Measurements from ENCODE around the gene CELF5.

Gene CELF5

GRCh38 chr19:3277649-3278048 lies 53.2 kb downstream of the CELF5 start:
- no peak overlapping the region for H3K4me3 ChIP-seq (ENCODE audit: low read depth, low read length)
- TF ChIP-seq CTCF (IDR thresholded peaks at IDR 0.05; ENCODE audit: low read depth, low read length): no peak
- in situ Hi-C loops (cut with HindIII; ENCODE audit: low sequenced_read_pairs): no loop called here
- DNase-seq (ENCODE audit: low read depth, low spot score): no peak

GRCh38 chr19:3278294-3278693 lies 53.8 kb downstream of the CELF5 start:
- no peak for DNase-seq (ENCODE audit: low read depth, low spot score)
- in situ Hi-C loops (cut with HindIII; ENCODE audit: low sequenced_read_pairs): no loop called here
- no peak overlapping the region for H3K4me3 ChIP-seq (ENCODE audit: low read depth, low read length)
- no peak for TF ChIP-seq CTCF (IDR thresholded peaks at IDR 0.05; ENCODE audit: low read depth, low read length)

GRCh38 chr19:3278749-3279148 lies 54.3 kb downstream of the CELF5 start:
- in situ Hi-C loops (cut with HindIII; ENCODE audit: low sequenced_read_pairs): no loop called here
- no peak for DNase-seq (ENCODE audit: low read depth, low spot score)
- H3K4me3 ChIP-seq (ENCODE audit: low read depth, low read length): no peak overlapping the region
- no peak for TF ChIP-seq CTCF (IDR thresholded peaks at IDR 0.05; ENCODE audit: low read depth, low read length)

GRCh38 chr19:3279306-3279705 lies 54.8 kb downstream of the CELF5 start:
- no peak for TF ChIP-seq CTCF (IDR thresholded peaks at IDR 0.05; ENCODE audit: low read depth, low read length)
- no peak for DNase-seq (ENCODE audit: low read depth, low spot score)
- in situ Hi-C loops (cut with HindIII; ENCODE audit: low sequenced_read_pairs): no loop called here
- no peak overlapping the region for H3K4me3 ChIP-seq (ENCODE audit: low read depth, low read length)

- no peak overlapping the region for H3K4me3 ChIP-seq (ENCODE audit: low read depth, low read length)
- TF ChIP-seq CTCF (IDR thresholded peaks at IDR 0.05; ENCODE audit: low read depth, low read length): no peak
- in situ Hi-C loops (cut with HindIII; ENCODE audit: low sequenced_read_pairs): no loop called here
- DNase-seq (ENCODE audit: low read depth, low spot score): no peak
These were observed 56.6 kb downstream of the CELF5 start for GRCh38 chr19:3281026-3281425.

GRCh38 chr19:3282155-3282554 lies 57.7 kb downstream of the CELF5 start:
- no peak for TF ChIP-seq CTCF (IDR thresholded peaks at IDR 0.05; ENCODE audit: low read depth, low read length)
- no peak for DNase-seq (ENCODE audit: low read depth, low spot score)
- in situ Hi-C loops (cut with HindIII; ENCODE audit: low sequenced_read_pairs): no loop called here

GRCh38 chr19:3282564-3282963 lies 58.1 kb downstream of the CELF5 start:
- DNase-seq (ENCODE audit: low read depth, low spot score): no peak
- in situ Hi-C loops (cut with HindIII; ENCODE audit: low sequenced_read_pairs): no loop called here
- TF ChIP-seq CTCF (IDR thresholded peaks at IDR 0.05; ENCODE audit: low read depth, low read length): no peak
- no peak overlapping the region for H3K4me3 ChIP-seq (ENCODE audit: low read depth, low read length)

More at GRCh38 chr19:3282155-3282554, 57.7 kb downstream of the CELF5 start:
- no peak overlapping the region for H3K4me3 ChIP-seq (ENCODE audit: low read depth, low read length)

Data from astrocyte of the spinal cord (primary cell).